Stomach (tissue), 9 donors: ENCODE data around the gene BLTP3A. TPM values are rescaled to one million over a fixed set of nuclear protein-coding genes. Genes with fewer than 3 reads are reported as not detected.
"Not testable (repeated sequence)": the region's sequence is repeated elsewhere in the genome, so short reads cannot be mapped to it uniquely, and the experiment has no call there.

ENCODE experiments used
- DNase-seq, 2 donors: peaks; one replicate each; pipeline versions ENCODE4 v3.0.0 to v3.0.0-alpha.2; 2013 to 2019
- H3K27ac ChIP-seq, 5 donors: fragments of 200-600 bp in 4 of 5; sonication (generic) in 4 of 5; one replicate each; pipeline ENCODE4 v1.5.1; 2013 to 2019; ENCODE audit warnings: mild to moderate bottlenecking in 1 of 5, moderate library complexity in 1 of 5
- H3K27me3 ChIP-seq, 3 donors: fragments of 200-600 bp; sonication (generic); one replicate each; pipeline ENCODE4 v1.5.1; 2017 to 2019; ENCODE audit warnings: mixed run types in 1 of 3
- H3K36me3 ChIP-seq, 4 donors: fragments of 200-600 bp; sonication (generic); 1 replicate in 3 of 4; 2 replicates in 1 of 4; pipeline ENCODE4 v1.5.1; 2016 to 2019
- H3K4me1 ChIP-seq, 4 donors: fragments of 200-600 bp; sonication (generic); one replicate each; pipeline ENCODE4 v1.5.1; 2016 to 2019
- H3K4me3 ChIP-seq, 4 donors: fragments of 200-600 bp; sonication (generic) in 3 of 4; one replicate each; pipeline ENCODE4 v1.5.1; 2016 to 2019; ENCODE audit warnings: mild to moderate bottlenecking in 1 of 4
- H3K9me3 ChIP-seq, 4 donors: fragments of 200-600 bp; sonication (generic); one replicate each; pipeline ENCODE4 v1.5.1; 2016 to 2019
- EP300 ChIP-seq: sonication (generic); formaldehyde crosslinking; IDR thresholded peaks from one replicate; pipeline ENCODE4 v1.6.1; 2017; ENCODE audit warnings: antibody characterized with exemption
- POLR2A ChIP-seq, 4 donors: fragments of 450-650 bp; IDR thresholded peaks; one replicate each; pipeline ENCODE4 v1.6.1; 2016; ENCODE audit warnings: antibody characterized with exemption in 4 of 4, control low read depth in 2 of 4, mild to moderate bottlenecking in 1 of 4, moderate library complexity in 1 of 4
- POLR2AphosphoS5 ChIP-seq, 3 donors: sonication (generic); formaldehyde crosslinking; IDR thresholded peaks; one replicate each; pipeline ENCODE4 v1.6.1; 2016; ENCODE audit warnings: antibody characterized with exemption in 3 of 3
- WGBS, 5 donors: extraction: QIAGEN DNeasy Blood & Tissue Kit in 3 of 5; methylation state at CpG; one replicate each; pipeline versions ENCODE4 v1.1.5 to v1.1.7; 2013 to 2018; 5-methylcytosine and 5-hydroxymethylcytosine counted together
- intact Hi-C: fragments of 100-400 bp; cut with DNase I; formaldehyde crosslinking; loops from one replicate; pipeline ENCODE4 v1.15.1; 2023; ENCODE audit warnings: low total_unique reads
- polyA plus RNA-seq, 3 donors: library from polyadenylated mRNA; stranded (reverse); fragments of 200-250 nt; gene quantifications; one replicate each; pipeline ENCODE4 v1.2.3, GENCODE V29; 2013
- total RNA-seq, 5 donors: library from RNA; depleted of rRNA; stranded (reverse); fragments of >200 nt; gene quantifications; one replicate each; pipeline versions ENCODE4 v1.1.0 to v1.2.3, GENCODE V29; 2014 to 2016
- TF ChIP-seq, protein P1 (sequence below), 7 experiments: fragments of 450-650 bp in 4 of 7; fragments of 200-600 bp in 3 of 7; sonication (generic) in 3 of 7; IDR thresholded peaks; one replicate each; pipeline ENCODE4 v1.5.1; 2016 to 2019; ENCODE audit warnings: antibody characterized with exemption in 7 of 7, control low read depth in 2 of 7, mild to moderate bottlenecking in 1 of 7
- donor health status: healthy with polysubstance abuse.
- donor health status: Bipolar disorder and iron deficiency.
- donor health status: healthy.

BLTP3A gene
- total and polyA plus RNA-seq, 8 donors: 2.0 to 17.5 (median 8.3) TPM

DNA sequence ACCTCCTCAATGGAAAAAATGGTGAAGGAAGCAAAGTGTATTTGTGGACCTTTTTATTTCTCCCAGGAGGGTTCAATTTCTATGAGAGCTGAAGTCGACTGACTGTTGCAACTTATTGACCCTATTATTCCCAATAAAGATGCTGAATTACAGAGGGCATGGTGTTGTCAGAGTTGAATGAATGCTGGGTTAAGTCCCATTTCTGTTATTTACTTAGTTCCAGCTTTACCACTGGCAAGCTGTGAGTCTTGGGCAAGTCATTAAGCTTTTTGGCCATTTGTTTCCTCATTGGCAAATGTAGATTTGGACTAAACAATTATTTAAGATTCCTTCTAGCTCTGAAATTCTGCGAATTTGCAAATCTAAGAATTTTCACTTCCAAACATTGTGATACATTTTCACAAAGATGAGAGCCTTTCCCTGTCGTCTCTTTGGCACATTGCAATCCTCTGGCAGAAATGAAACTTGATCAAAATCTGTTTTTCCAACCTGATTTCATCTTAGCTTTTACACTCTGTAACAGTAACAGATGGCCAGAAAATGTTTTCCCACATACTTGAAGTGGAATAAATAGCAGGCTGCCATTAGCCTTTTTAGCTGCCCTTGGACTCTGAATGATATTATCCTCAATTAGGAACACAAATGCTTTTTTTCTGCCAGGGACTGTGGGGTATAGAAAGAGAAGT, 21.3 kb downstream of the BLTP3A start:
- no peaks in the 10 kb centered on the region for H3K9me3 ChIP-seq
- WGBS, 5 donors: 66 to 79% (median 73%) methylated on average over 3 of the region's 3 CpGs
- no peaks in the 10 kb centered on the region for H3K36me3 ChIP-seq
- no peak overlapping the region for H3K4me3 ChIP-seq
- no peak overlapping the region for H3K27ac ChIP-seq
- H3K27me3 ChIP-seq: no peaks in the 10 kb centered on the region
- no peak for DNase-seq
- TF ChIP-seq, protein P1, sequence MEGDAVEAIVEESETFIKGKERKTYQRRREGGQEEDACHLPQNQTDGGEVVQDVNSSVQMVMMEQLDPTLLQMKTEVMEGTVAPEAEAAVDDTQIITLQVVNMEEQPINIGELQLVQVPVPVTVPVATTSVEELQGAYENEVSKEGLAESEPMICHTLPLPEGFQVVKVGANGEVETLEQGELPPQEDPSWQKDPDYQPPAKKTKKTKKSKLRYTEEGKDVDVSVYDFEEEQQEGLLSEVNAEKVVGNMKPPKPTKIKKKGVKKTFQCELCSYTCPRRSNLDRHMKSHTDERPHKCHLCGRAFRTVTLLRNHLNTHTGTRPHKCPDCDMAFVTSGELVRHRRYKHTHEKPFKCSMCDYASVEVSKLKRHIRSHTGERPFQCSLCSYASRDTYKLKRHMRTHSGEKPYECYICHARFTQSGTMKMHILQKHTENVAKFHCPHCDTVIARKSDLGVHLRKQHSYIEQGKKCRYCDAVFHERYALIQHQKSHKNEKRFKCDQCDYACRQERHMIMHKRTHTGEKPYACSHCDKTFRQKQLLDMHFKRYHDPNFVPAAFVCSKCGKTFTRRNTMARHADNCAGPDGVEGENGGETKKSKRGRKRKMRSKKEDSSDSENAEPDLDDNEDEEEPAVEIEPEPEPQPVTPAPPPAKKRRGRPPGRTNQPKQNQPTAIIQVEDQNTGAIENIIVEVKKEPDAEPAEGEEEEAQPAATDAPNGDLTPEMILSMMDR (IDR thresholded peaks at IDR 0.05): no peak
- TF ChIP-seq EP300 (no peak), POLR2A (IDR thresholded peaks at IDR 0.05) (no peak), POLR2AphosphoS5 (IDR thresholded peaks at IDR 0.05) (no peak)
- peaks cover 0 to 38% (median 11%) of the 10 kb centered on the region in 4 donors for H3K4me1 ChIP-seq
- intact Hi-C loops: no loop called here

DNA sequence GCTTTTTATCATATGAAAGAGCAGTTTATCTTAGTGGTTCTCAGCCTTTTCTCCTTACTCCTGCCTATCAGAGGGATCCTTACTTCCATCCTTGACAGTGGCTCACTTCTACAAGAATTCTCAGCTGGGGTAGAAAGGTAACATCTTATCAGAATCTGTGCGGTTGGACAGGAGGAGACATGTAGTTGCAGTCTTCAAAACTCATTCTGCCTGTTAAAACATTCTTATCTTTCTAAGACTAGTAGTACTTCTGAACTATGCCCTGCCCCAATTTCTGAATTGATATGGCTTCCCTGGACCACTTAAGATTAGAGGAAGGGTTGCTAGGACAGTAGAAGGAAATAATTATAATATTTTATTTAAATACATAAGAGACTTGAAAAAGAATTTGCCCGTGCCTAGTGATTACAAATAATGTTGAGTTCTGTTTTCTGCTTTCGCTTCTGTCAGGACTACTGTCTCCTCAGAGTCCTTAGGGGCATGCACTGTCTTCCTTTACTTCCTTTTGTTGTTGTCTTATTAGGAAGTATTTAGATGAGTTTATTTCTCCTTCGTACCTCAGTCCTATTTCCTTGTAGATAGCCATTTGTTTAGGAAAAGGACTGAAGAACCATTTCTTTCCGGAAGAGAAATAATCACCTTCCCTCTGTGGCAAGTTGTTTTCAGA, 24.9 kb downstream of the BLTP3A start:
- Histone ChIP-seq H3K36me3 (peaks cover 0 to 4% (median 3%) of the 10 kb centered on the region in 4 donors), H3K9me3 (no peaks in the 10 kb centered on the region), H3K4me1 (peaks cover 0 to 27% (median 16%) of the 10 kb centered on the region in 4 donors), H3K27me3 (no peaks in the 10 kb centered on the region), H3K27ac (no peak overlapping the region), H3K4me3 (no peak overlapping the region)
- no peak for DNase-seq
- TF ChIP-seq POLR2AphosphoS5 (IDR thresholded peaks at IDR 0.05): no peak
- TF ChIP-seq EP300: no peak
- TF ChIP-seq POLR2A (IDR thresholded peaks at IDR 0.05): no peak
- TF ChIP-seq, protein P1 (IDR thresholded peaks at IDR 0.05): no peak
- intact Hi-C loops: no loop called here
- 55 to 64% (median 59%) methylated on average over 5 of the region's 5 CpGs for WGBS, 5 donors

- WGBS, 5 donors: 79 to 94% (median 84%) methylated on average over 1 of the region's 1 CpG
- Histone ChIP-seq H3K27me3 (no peaks in the 10 kb centered on the region), H3K36me3 (peaks cover 0 to 10% (median 10%) of the 10 kb centered on the region in 4 donors), H3K4me3 (no peak overlapping the region), H3K27ac (no peak overlapping the region), H3K9me3 (no peaks in the 10 kb centered on the region), H3K4me1 (peaks cover 0 to 27% (median 15%) of the 10 kb centered on the region in 4 donors)
- intact Hi-C loops: no loop called here
- TF ChIP-seq POLR2AphosphoS5 (IDR thresholded peaks at IDR 0.05) (no peak), POLR2A (IDR thresholded peaks at IDR 0.05) (no peak), EP300 (no peak)
- TF ChIP-seq, protein P1 (IDR thresholded peaks at IDR 0.05): no peak
- no peak for DNase-seq
Measured at GRCh38 chr6:34817446-34817845, 25.6 kb downstream of the BLTP3A start.

DNA sequence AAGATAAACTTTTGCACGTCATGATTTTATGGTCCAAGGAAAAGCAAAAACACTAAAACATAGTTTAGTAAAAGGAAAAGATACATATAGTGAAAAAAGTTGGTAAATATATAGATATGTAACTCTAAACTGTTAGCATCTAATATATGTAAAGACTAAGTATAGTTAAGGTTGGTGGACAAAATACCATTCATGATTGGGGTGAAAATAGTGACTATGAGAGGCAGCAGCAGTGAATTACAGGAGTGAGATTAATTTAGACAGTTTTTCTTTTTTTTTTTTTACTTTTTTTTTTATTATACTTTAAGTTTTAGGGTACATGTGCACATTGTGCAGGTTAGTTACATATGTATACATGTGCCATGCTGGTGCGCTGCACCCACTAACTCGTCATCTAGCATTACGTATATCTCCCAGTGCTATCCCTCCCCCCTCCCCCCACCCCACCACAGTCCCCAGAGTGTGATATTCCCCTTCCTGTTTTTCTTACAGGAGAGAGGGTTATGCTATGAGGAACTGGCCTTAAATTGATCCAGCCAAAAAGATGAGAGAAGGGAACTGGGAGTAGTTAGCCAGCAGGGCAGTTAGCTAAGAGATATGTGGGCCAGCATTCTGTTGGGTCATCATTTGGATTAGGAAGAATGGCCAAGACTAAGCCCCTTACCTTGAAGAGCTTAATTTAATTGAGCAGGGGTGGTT, 27.1 kb downstream of the BLTP3A start:
- H3K36me3 ChIP-seq: peaks cover 7 to 26% (median 26%) of the 10 kb centered on the region in 4 donors
- intact Hi-C loops, H3K4me3 ChIP-seq, H3K9me3 ChIP-seq, H3K27ac ChIP-seq, DNase-seq, H3K27me3 ChIP-seq: not testable (repeated sequence)
- peaks cover 0 to 17% (median 11%) of the 10 kb centered on the region in 4 donors for H3K4me1 ChIP-seq
- WGBS, 5 donors: 61 to 74% (median 68%) methylated on average over 1 to 4 of the region's 4 CpGs
